HEK293 (cell line): ENCODE results near the gene GPR161.
A peak's percentile ranks its signal among the peaks of the same experiment; 100 is the strongest.

Experiments
- ATF2 ChIP-seq: fragments of 450-650 bp; formaldehyde crosslinking; IDR thresholded peaks from 2 replicates; pipeline ENCODE4 v1.5.1; 2016; ENCODE audit warnings: missing biosample characterization, missing genetic modification characterization, low read depth
- BCL11A ChIP-seq: fragments of 450-650 bp; formaldehyde crosslinking; IDR thresholded peaks from 2 replicates; pipeline ENCODE4 v1.5.1; 2016; ENCODE audit warnings: low read depth, missing biosample characterization, missing genetic modification characterization
- BCL11B ChIP-seq: fragments of 450-650 bp; formaldehyde crosslinking; IDR thresholded peaks from 2 replicates; pipeline ENCODE4 v1.5.1; 2016; ENCODE audit warnings: low read depth, missing biosample characterization, missing genetic modification characterization
- CTCF ChIP-seq: fragments of 450-650 bp; formaldehyde crosslinking; IDR thresholded peaks from 2 replicates; pipeline ENCODE4 v1.5.1; 2016; ENCODE audit warnings: missing biosample characterization, missing genetic modification characterization
- GLIS1 ChIP-seq: fragments of 450-650 bp; formaldehyde crosslinking; IDR thresholded peaks from 2 replicates; pipeline ENCODE4 v1.5.1; 2016; ENCODE audit warnings: missing biosample characterization, missing genetic modification characterization
- GLIS2 ChIP-seq: fragments of 450-650 bp; formaldehyde crosslinking; IDR thresholded peaks from 2 replicates; pipeline ENCODE4 v1.5.1; 2016; ENCODE audit warnings: missing biosample characterization, missing genetic modification characterization
- KLF1 ChIP-seq: fragments of 450-650 bp; formaldehyde crosslinking; IDR thresholded peaks from 2 replicates; pipeline ENCODE4 v1.5.1; 2016; ENCODE audit warnings: missing biosample characterization, missing genetic modification characterization
- KLF8 ChIP-seq: fragments of 450-650 bp; formaldehyde crosslinking; IDR thresholded peaks from 2 replicates; pipeline ENCODE4 v1.5.1; 2016; ENCODE audit warnings: missing biosample characterization, missing genetic modification characterization
- KLF9 ChIP-seq: fragments of 450-650 bp; formaldehyde crosslinking; IDR thresholded peaks from 2 replicates; pipeline ENCODE4 v1.5.1; 2016; ENCODE audit warnings: missing biosample characterization, missing genetic modification characterization, low read depth
- MEIS1 ChIP-seq: sonication (generic); formaldehyde crosslinking; IDR thresholded peaks from 2 replicates; pipeline ENCODE4 v1.8.1; 2022; ENCODE audit warnings: missing genetic modification reagents, mild to moderate bottlenecking, borderline replicate concordance
- PRDM4 ChIP-seq: fragments of 450-650 bp; formaldehyde crosslinking; IDR thresholded peaks from 2 replicates; pipeline ENCODE4 v1.5.1; 2017; ENCODE audit warnings: missing biosample characterization, missing genetic modification characterization
- REPIN1 ChIP-seq: fragments of 450-650 bp; formaldehyde crosslinking; IDR thresholded peaks from 2 replicates; pipeline ENCODE4 v1.5.1; 2017; ENCODE audit warnings: missing biosample characterization, missing genetic modification characterization, low read depth
- SALL2 ChIP-seq: fragments of 450-650 bp; formaldehyde crosslinking; IDR thresholded peaks from 2 replicates; pipeline ENCODE4 v1.5.0; 2017; ENCODE audit warnings: missing biosample characterization, mild to moderate bottlenecking, missing genetic modification characterization, borderline replicate concordance
- SETDB1 ChIP-seq: IDR thresholded peaks from one replicate; pipeline ENCODE4 v1.6.1; 2017; ENCODE audit warnings: mild to moderate bottlenecking, low read length, moderate library complexity, mixed read lengths; ENCODE audit not compliant: insufficient read length
- TCF7L2 ChIP-seq: IDR thresholded peaks from 2 replicates; pipeline ENCODE4 v1.6.1; 2011; ENCODE audit warnings: low read depth, mild to moderate bottlenecking, inconsistent platforms, low read length, moderate library complexity, borderline replicate concordance
- ZBTB17 ChIP-seq: fragments of 450-650 bp; formaldehyde crosslinking; IDR thresholded peaks from 2 replicates; pipeline ENCODE4 v1.5.1; 2016; ENCODE audit warnings: missing biosample characterization, missing genetic modification characterization
- ZBTB48 ChIP-seq: fragments of 450-650 bp; formaldehyde crosslinking; IDR thresholded peaks from 2 replicates; pipeline ENCODE4 v1.5.1; 2016; ENCODE audit warnings: missing biosample characterization, missing genetic modification characterization
- ZFP37 ChIP-seq: fragments of 450-650 bp; formaldehyde crosslinking; IDR thresholded peaks from 2 replicates; pipeline ENCODE4 v1.5.1; 2016; ENCODE audit warnings: missing biosample characterization, missing genetic modification characterization
- ZNF148 ChIP-seq: fragments of 450-650 bp; formaldehyde crosslinking; IDR thresholded peaks from 2 replicates; pipeline ENCODE4 v1.5.0; 2017; ENCODE audit warnings: missing biosample characterization, missing genetic modification characterization, borderline replicate concordance
- ZNF174 ChIP-seq: fragments of 450-650 bp; formaldehyde crosslinking; IDR thresholded peaks from 2 replicates; pipeline ENCODE4 v1.5.0; 2017; ENCODE audit warnings: missing biosample characterization, mild to moderate bottlenecking, missing genetic modification characterization
- ZNF175 ChIP-seq: fragments of 450-650 bp; formaldehyde crosslinking; IDR thresholded peaks from 2 replicates; pipeline ENCODE4 v1.5.1; 2016; ENCODE audit warnings: missing biosample characterization, missing genetic modification characterization
- ZNF223 ChIP-seq: fragments of 450-650 bp; formaldehyde crosslinking; IDR thresholded peaks from 2 replicates; pipeline ENCODE4 v1.5.1; 2016; ENCODE audit warnings: missing biosample characterization, missing genetic modification characterization
- ZNF362 ChIP-seq: fragments of 450-650 bp; formaldehyde crosslinking; IDR thresholded peaks from 2 replicates; pipeline ENCODE4 v1.5.1; 2016; ENCODE audit warnings: missing biosample characterization, missing genetic modification characterization
- ZNF513 ChIP-seq: fragments of 450-650 bp; IDR thresholded peaks from 2 replicates; pipeline ENCODE4 v1.5.1; 2018; ENCODE audit warnings: missing biosample characterization, missing genetic modification characterization
- ZNF549 ChIP-seq: fragments of 450-650 bp; IDR thresholded peaks from 2 replicates; pipeline ENCODE4 v1.5.1; 2018; ENCODE audit warnings: missing biosample characterization, missing genetic modification characterization, mild to moderate bottlenecking, inconsistent platforms, moderate library complexity
- ZNF610 ChIP-seq: fragments of 450-650 bp; formaldehyde crosslinking; IDR thresholded peaks from 2 replicates; pipeline ENCODE4 v1.5.1; 2016; ENCODE audit warnings: missing biosample characterization, missing genetic modification characterization, borderline replicate concordance
- ZNF664 ChIP-seq: fragments of 450-650 bp; formaldehyde crosslinking; IDR thresholded peaks from 2 replicates; pipeline ENCODE4 v1.5.1; 2016; ENCODE audit warnings: missing biosample characterization, missing genetic modification characterization
- ZNF677 ChIP-seq: fragments of 450-650 bp; IDR thresholded peaks from 2 replicates; pipeline ENCODE4 v1.5.0; 2018; ENCODE audit warnings: missing biosample characterization, mild to moderate bottlenecking, missing genetic modification characterization, moderate library complexity

GPR161 gene

GRCh38 chr1:168179438-168180147 lies 42.9 kb upstream of the GPR161 start (continued):
- TF ChIP-seq ZNF148 (no peak), ZNF513 (tag by site-specific recombination) (no peak), ZNF175 (tag by site-specific recombination) (no peak), ATF2 (no peak), ZNF362 (tag by site-specific recombination) (no peak), GLIS1 (tag by site-specific recombination) (peak; percentile 60), KLF1 (tag by site-specific recombination) (no peak), ZNF610 (no peak), BCL11B (tag by site-specific recombination) (no peak), ZBTB48 (tag by site-specific recombination) (peak; percentile 77), ZNF549 (tag by site-specific recombination) (no peak), SALL2 (tag by site-specific recombination) (no peak), GLIS2 (peak; percentile 78), ZBTB17 (peak; percentile 80), ZFP37 (no peak), REPIN1 (tag by site-specific recombination) (no peak), CTCF (tag by site-specific recombination) (peak; percentile 51; the same call in 1 of the 2 replicates), ZNF677 (tag by site-specific recombination) (no peak), ZNF223 (tag by site-specific recombination) (peak; percentile 99), KLF9 (tag by site-specific recombination) (no peak), PRDM4 (tag by site-specific recombination) (no peak), MEIS1 (CRISPR knock-in tag) (no peak), KLF8 (tag by site-specific recombination) (no peak), ZNF174 (tag by site-specific recombination) (no peak), SETDB1 (no peak), ZNF664 (tag by site-specific recombination) (no peak), TCF7L2 (no peak), BCL11A (tag by site-specific recombination) (no peak)
